GM21360 (cell line): ENCODE data around the gene SERBP1.

Experiments
- ATAC-seq: cut with Tn5 transposase; IDR thresholded peaks from one replicate; pipeline ENCODE4 v1.9.1; 2021; ENCODE audit warnings: mild to moderate bottlenecking, moderate library complexity; ENCODE audit not compliant: unreplicated experiment

SERBP1 gene

DNA sequence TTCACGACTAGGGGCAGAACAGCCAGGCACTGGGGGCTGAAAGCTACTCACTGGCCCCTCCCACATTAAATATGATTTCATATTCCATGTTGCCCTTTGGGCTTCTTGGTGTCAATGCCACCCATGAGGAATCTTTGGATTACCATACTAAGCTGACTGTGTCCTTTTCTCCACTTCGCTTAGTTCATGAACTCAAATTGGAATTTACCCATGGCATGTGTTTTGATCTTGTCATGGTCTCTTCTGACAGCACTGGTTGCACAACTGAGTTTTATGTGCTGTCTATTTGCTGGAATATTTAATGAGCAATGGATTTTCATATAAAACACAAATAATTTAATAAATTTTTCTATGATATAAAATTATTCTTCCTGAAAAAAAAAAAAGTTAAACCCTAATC is 59.2 kb downstream of the SERBP1 start:
- ATAC-seq = no peak

GRCh38 chr1:67368046-67368514 is 62.1 kb downstream of the SERBP1 start:
- no peak for ATAC-seq

DNA sequence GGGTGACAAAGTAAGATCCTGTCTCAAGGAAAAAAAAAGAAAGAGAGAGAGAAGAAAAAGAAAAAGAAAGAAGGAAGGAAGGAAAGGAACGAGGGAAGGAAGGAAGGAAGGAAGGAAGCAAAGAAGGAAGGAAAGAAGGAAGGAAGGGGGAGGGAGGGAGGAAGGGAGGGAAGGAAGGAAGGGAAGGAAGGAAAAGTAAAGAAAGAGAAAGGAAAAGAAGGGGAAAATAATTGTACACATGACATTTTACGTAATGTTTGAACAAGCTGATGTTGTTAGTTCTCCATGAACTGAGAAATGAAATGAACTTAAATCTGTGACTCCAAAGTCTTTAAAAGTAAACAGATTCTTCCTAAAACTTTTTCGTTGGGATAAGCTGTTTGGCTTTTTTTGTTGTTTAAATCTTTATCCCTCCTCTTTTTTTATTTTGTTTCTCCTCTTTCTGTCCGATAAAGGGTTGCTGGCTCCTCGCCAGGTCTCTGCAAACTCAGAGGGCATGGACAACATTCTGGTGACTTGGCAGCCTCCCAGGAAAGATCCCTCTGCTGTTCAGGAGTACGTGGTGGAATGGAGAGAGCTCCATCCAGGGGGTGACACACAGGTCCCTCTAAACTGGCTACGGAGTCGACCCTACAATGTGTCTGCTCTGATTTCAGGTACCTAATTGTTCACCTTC is 62.7 kb downstream of the SERBP1 start:
- ATAC-seq = no peak

DNA sequence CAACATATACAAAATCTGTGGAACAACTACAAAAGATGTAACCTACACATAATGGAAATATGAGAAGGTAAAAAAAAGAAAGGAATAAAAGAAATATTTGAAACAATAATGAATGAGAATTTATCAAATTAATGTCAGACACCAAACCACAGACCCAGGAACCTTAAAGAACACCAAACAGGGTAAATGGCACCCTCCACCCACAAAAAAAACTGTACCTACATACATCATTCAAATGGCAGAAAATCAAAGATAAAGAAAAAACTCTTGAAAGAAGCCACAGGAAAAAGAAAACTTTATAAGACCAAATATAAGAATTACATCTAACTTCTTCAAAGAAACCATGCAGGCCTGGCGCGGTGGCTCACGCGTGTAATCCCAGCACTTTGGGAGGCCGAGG is 68.6 kb downstream of the SERBP1 start:
- no peak for ATAC-seq

DNA sequence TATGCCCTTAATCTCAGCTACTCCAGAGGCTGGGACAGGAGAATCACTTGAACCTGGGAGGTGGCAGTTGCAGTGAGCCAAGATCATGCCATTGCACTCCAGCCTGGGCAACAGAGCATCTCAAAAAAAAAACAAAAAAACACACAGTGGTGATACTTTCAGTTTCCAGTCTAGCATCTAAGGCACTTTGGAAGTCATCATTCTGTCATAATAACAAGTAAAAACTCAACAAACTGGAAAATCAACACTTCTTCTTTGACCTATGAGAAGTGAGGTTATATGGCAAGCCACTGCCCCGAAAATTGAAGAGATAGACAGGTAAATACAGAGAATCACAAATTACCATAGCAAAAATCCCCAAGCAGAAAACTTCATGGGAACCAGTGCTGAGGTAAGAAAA is 70.6 kb downstream of the SERBP1 start:
- ATAC-seq = no peak
